ENCODE results near the gene PTPRZ1. TPM values are rescaled to one million over a fixed set of nuclear protein-coding genes. Genes with fewer than 3 reads are reported as not detected.

The PTPRZ1 gene
- total and polyA plus RNA-seq, 2 of the 4 experiments (the other 2 are of a cell fraction): not detected

GRCh38 chr7:121876656-121877500 lies 3.9 kb downstream of the PTPRZ1 start (continued):
- no peak for TF ChIP-seq FOS (IDR thresholded peaks at IDR 0.05; ENCODE audit: low read depth, low read length)

- no peak overlapping the region for H4K8ac ChIP-seq (ENCODE audit: low read depth in 2 of 2, low read length in 2 of 2)
- no peak overlapping the region for H2BK120ac ChIP-seq (ENCODE audit: low read depth, low read length)
- no peaks in the 10 kb centered on the region for H3K9me1 ChIP-seq (ENCODE audit: insufficient read depth, low read length)
- no peak for ATAC-seq (ENCODE audit: low read depth)
- no peak overlapping the region for H4K5ac ChIP-seq (ENCODE audit: low read depth, low read length)
- H4K91ac ChIP-seq (ENCODE audit: insufficient read depth, low read depth, low read length): no peak overlapping the region
- no peaks in the 10 kb centered on the region for H4K20me1 ChIP-seq (ENCODE audit: insufficient read depth, low read length)
- no peak overlapping the region for H3K18ac ChIP-seq (ENCODE audit: low read depth, low read length)
- no peaks in the 10 kb centered on the region for H3K79me1 ChIP-seq (ENCODE audit: low read depth in 1 of 2, low read length in 2 of 2)
- no CpG with 5 or more reads among the region's 5 CpGs for WGBS, 2 experiments (ENCODE audit: extremely low coverage in 2 of 2, insufficient read length in 1 of 2)
- no peak overlapping the region for H2BK20ac ChIP-seq (ENCODE audit: low read depth, low read length)
- dilution Hi-C loops (cut with HindIII; ENCODE audit: low sequenced_read_pairs, unreplicated experiment): no loop called here
- H2AFZ ChIP-seq (replicated peaks; ENCODE audit: low read length, poor library complexity): no peak overlapping the region
- no peak overlapping the region for H3K4ac ChIP-seq (ENCODE audit: low read depth, low read length)
- no peak overlapping the region for H3K23ac ChIP-seq (ENCODE audit: low read depth, low read length)
- H3K56ac ChIP-seq (ENCODE audit: extremely low read depth, insufficient read depth, low read length): no peak overlapping the region
- no peak overlapping the region for H2BK5ac ChIP-seq (ENCODE audit: low read depth, low read length, poor library complexity, severe bottlenecking)
- no peaks in the 10 kb centered on the region for H3K4me1 ChIP-seq (ENCODE audit: control insufficient read depth, insufficient read depth, low read length)
- H3K4me2 ChIP-seq (ENCODE audit: low read depth, low read length): no peak overlapping the region
- CTCF ChIA-PET: no interaction called here
- intact Hi-C loops (cut with micrococcal nuclease): no loop called here
- H3K9me3 ChIP-seq (ENCODE audit: control insufficient read depth, insufficient read depth, low read length): no peaks in the 10 kb centered on the region
- H3K36me3 ChIP-seq (ENCODE audit: control insufficient read depth, insufficient read depth, low read length): no peaks in the 10 kb centered on the region
- BruUV-seq (replicated peaks): no TSS peak
- no peak overlapping the region for H2AK5ac ChIP-seq (ENCODE audit: low read depth, low read length)
- no peak overlapping the region for H2AK9ac ChIP-seq (replicated peaks; ENCODE audit: low read depth, low read length, poor library complexity)
- in situ Hi-C loops (cut with MboI; ENCODE audit: low sequenced_read_pairs): no loop called here
- DNase-seq: no peak
- no peak overlapping the region for H3K27ac ChIP-seq (ENCODE audit: insufficient read depth, low read length)
- H3K9ac ChIP-seq (ENCODE audit: low read depth, low read length): no peak overlapping the region
- no peak overlapping the region for H3K4me3 ChIP-seq (ENCODE audit: insufficient read depth, low read depth, low read length)
- POLR2A ChIA-PET (ENCODE audit: unreplicated experiment): no interaction called here
- no peak overlapping the region for H2BK15ac ChIP-seq (ENCODE audit: low read depth, low read length)
- no peak overlapping the region for H3K14ac ChIP-seq (replicated peaks; ENCODE audit: low read depth, low read length)
- peaks cover 10% of the 10 kb centered on the region; the same call in 1 of the 2 replicates for H3K27me3 ChIP-seq (ENCODE audit: control insufficient read depth, insufficient read depth, low read length)
- TF ChIP-seq BHLHE40 (IDR thresholded peaks at IDR 0.05; ENCODE audit: low read depth, low read length) (no peak), MAFK (IDR thresholded peaks at IDR 0.05; ENCODE audit: low read depth, low read length) (no peak), NFE2L2 (IDR thresholded peaks at IDR 0.05; ENCODE audit: low read depth, low read length) (no peak), USF2 (IDR thresholded peaks at IDR 0.05; ENCODE audit: low read depth, low read length) (no peak), POLR2A (IDR thresholded peaks at IDR 0.05; ENCODE audit: low read depth, low read length) (no peak), CHD1 (IDR thresholded peaks at IDR 0.05; ENCODE audit: low read depth, low read length) (no peak), CEBPB (IDR thresholded peaks at IDR 0.05; ENCODE audit: low read depth, low read length) (no peak), FOS (IDR thresholded peaks at IDR 0.05; ENCODE audit: low read depth, low read length) (no peak), RFX5 (IDR thresholded peaks at IDR 0.05; ENCODE audit: low read depth, low read length) (no peak), CTCF (conservative IDR thresholded peaks at IDR 0.05; ENCODE audit: low read depth, low read length) (no peak), MXI1 (IDR thresholded peaks at IDR 0.05; ENCODE audit: borderline replicate concordance, low read depth, low read length) (no peak), MAZ (IDR thresholded peaks at IDR 0.05; ENCODE audit: borderline replicate concordance, low read depth, low read length) (no peak)
These were observed 6.0 kb downstream of the PTPRZ1 start for GRCh38 chr7:121878918-121879464.
